ENCODE data around the gene PRG2.

Gene PRG2

DNA sequence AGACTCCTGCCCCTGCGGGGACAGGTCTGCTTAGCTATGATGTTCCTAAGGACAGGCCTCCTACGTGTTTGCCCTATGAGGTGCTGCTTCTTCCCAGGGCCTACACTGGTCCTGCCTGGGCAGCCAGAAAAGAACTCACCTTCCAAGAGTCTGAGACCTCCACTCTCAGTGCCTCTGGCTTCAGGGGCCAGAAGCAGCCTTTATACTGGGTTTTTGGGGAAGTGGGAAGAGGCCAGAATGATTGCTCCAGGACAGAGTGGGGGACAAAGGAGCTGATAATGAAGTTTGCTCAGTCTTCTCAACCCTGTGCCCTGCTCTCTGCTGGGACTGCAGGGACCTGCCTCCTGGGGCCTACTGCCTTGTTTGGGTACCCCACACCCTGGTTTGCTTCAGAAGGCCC is 9.5 kb downstream of the PRG2 start, which contains the start of gene PRG3:
Gene PRG3, minus strand, starts transcription at position 176 of the 400 bp plus-strand sequence. CDS start 442 bp downstream, outside the sequence.
- peaks cover 69% of the 10 kb centered on the region for H3K27me3 ChIP-seq (ENCODE audit: insufficient read depth, low read depth, severe bottlenecking)
- H3K36me3 ChIP-seq, result no peaks in the 10 kb centered on the region
- no peak within 1 kb of the TSS for H3K27ac ChIP-seq
- no peak within 1 kb of the TSS for H3K4me3 ChIP-seq (ENCODE audit: low read depth, low read length)
- TF ChIP-seq CTCF (IDR thresholded peaks at IDR 0.05; ENCODE audit: low read depth, low read length), result no peak
- H3K9me3 ChIP-seq (ENCODE audit: severe bottlenecking), result no peaks in the 10 kb centered on the region
- no peak for DNase-seq

DNA sequence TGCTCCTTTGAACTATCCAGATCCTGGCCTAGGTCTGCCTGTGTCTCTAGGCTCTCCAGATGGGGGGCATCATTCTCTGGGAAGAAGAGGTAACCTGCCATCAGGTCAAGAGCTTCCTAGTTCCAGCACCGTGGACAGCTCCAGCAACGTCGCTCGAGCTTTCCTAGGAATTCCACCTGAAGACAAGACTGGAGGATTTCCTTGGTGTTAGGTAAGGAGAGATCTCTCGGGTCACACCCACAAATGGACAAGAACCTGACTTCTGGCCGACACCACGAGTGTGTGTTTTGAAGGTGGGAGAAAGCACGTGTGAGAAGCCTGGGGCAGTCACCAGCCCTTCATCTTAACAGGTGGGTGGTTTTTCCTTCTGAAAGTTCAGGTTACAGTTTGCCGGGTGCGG is 10.7 kb downstream of the PRG2 start:
- Histone ChIP-seq H3K36me3 (no peaks in the 10 kb centered on the region), H3K27ac (no peak overlapping the region), H3K27me3 (ENCODE audit: insufficient read depth, low read depth, severe bottlenecking) (peaks cover 69% of the 10 kb centered on the region), H3K9me3 (ENCODE audit: severe bottlenecking) (no peaks in the 10 kb centered on the region), H3K4me3 (ENCODE audit: low read depth, low read length) (no peak overlapping the region)
- TF ChIP-seq CTCF (IDR thresholded peaks at IDR 0.05; ENCODE audit: low read depth, low read length), result no peak
- no peak for DNase-seq

GRCh38 chr11:57378186-57378585 is 12.3 kb downstream of the PRG2 start:
- no peaks in the 10 kb centered on the region for H3K36me3 ChIP-seq
- H3K4me3 ChIP-seq (ENCODE audit: low read depth, low read length), result no peak overlapping the region
- no peak for DNase-seq
- no peak overlapping the region for H3K27ac ChIP-seq
- H3K27me3 ChIP-seq (ENCODE audit: insufficient read depth, low read depth, severe bottlenecking), result peaks cover 74% of the 10 kb centered on the region
- no peaks in the 10 kb centered on the region for H3K9me3 ChIP-seq (ENCODE audit: severe bottlenecking)
- no peak for TF ChIP-seq CTCF (IDR thresholded peaks at IDR 0.05; ENCODE audit: low read depth, low read length)

DNA sequence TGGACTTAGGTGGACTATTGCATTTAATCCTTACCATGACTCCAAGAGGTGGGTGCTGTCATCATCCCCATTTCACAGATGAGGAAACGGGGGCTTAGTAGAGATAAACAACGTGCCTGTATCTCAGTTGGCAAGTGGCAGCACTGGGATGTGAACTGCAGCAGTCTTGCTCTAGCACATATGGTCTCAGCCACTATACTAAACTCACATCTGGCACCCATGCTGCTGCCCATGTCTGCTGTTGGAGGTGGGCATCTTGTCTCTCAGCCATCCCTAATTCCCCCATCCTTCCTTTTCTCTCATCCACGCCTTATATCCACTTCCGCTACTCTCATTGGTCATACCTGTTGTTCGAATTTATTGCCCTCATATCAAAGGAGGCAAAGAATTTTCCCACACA is 13.3 kb downstream of the PRG2 start:
- peaks cover 75% of the 10 kb centered on the region for H3K27me3 ChIP-seq (ENCODE audit: insufficient read depth, low read depth, severe bottlenecking)
- no peak for TF ChIP-seq CTCF (IDR thresholded peaks at IDR 0.05; ENCODE audit: low read depth, low read length)

DNA sequence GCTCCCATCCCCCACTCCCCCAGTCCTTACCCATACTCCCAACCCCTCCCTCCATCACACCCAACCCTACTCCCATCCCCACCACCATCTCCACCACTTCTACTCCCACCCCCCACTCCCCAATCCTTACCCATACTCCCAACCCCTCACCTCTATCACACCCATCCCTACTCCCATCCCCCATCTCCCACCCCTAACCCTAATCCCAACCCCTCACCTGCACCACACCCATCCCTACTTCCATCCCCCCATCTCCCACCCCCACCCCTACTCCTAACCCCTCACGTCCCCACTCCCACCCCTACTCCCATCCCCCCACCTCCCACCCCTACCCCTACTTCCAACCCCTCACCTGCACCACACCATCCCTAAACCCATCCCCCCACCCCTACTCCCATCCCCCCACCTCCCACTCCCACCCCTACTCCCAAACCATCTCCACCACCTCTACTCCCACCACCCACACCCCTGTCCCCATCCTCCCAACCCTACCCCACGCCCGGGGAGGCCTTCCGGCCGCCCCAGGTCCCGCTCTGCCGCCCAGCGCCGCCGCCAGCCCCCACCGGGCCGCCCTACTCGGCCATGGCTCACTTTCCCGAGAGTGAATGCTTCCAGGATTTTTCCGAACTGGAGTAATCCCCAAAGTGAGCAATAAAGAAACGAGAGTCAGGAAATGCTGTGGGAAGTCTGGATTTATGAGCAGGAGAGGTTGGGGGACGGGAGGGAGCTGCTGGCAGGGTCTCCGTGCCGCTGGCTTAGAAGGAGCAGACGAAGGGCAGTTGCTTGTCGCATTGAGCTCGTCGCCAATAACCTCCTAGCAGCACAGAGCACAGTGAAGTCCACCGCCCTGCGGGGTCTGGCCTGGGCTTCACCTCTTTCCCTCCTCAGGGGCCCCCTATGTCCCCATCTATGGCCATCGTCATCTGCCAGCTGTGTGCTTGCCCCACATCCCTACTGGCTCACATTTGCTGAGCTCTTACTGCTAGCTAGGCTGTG is 14.1 kb downstream of the PRG2 start:
- peaks cover 78% of the 10 kb centered on the region for H3K27me3 ChIP-seq (ENCODE audit: insufficient read depth, low read depth, severe bottlenecking)
- H3K27ac ChIP-seq, result no peak overlapping the region
- no peaks in the 10 kb centered on the region for H3K9me3 ChIP-seq (ENCODE audit: severe bottlenecking)
- H3K4me3 ChIP-seq (ENCODE audit: low read depth, low read length), result no peak overlapping the region
- TF ChIP-seq CTCF (IDR thresholded peaks at IDR 0.05; ENCODE audit: low read depth, low read length), result no peak
- no peaks in the 10 kb centered on the region for H3K36me3 ChIP-seq
- DNase-seq, result no peak

More for the DNA sequence above, 13.3 kb downstream of the PRG2 start:
- no peak for DNase-seq
- H3K36me3 ChIP-seq, result no peaks in the 10 kb centered on the region
- no peaks in the 10 kb centered on the region for H3K9me3 ChIP-seq (ENCODE audit: severe bottlenecking)
- H3K4me3 ChIP-seq (ENCODE audit: low read depth, low read length), result no peak overlapping the region
- no peak overlapping the region for H3K27ac ChIP-seq
